Measurements from ENCODE around the gene SNX9. TPM values are rescaled to one million over a fixed set of nuclear protein-coding genes. Genes with fewer than 3 reads are reported as not detected.
"Not testable (repeated sequence)": the region's sequence is repeated elsewhere in the genome, so short reads cannot be mapped to it uniquely, and the experiment has no call there.

SNX9 gene
- total RNA-seq, 2 donors from 2014 or later, result 20.5 to 71.9 TPM

DNA sequence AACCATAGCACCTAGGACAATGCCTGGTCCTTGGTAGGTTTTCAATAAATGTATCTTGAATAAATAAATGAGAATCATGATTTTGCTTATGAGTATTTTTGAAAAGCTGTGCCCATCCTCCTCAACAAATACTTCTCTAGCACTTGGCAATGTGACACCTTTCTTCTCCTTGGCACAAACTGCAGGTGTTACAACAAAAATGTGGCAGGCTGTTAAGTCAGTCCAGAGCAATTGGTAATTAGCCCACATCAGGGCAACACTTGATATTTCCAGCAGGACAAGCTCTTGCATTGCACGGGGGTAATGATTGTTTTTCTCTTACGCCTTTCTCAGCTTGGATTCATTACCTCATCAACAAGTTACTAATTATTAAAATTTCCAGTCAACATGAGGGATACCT is 31.6 kb upstream of the SNX9 start:
- H3K4me1 Mint-ChIP-seq, result peaks cover 5% of the 10 kb centered on the region
- no peak for ATAC-seq (replicated peaks)
- no peak overlapping the region for H3K27ac Mint-ChIP-seq
- no peak overlapping the region for H3K4me3 Mint-ChIP-seq
- no peaks in the 10 kb centered on the region for H3K36me3 Mint-ChIP-seq (ENCODE audit: low read depth)
- no peaks in the 10 kb centered on the region for H3K9me3 Mint-ChIP-seq
- H3K27me3 Mint-ChIP-seq, result no peaks in the 10 kb centered on the region

- H3K4me1 Mint-ChIP-seq, result peaks cover 7% of the 10 kb centered on the region
- H3K27ac Mint-ChIP-seq, result no peak overlapping the region
- H3K36me3 Mint-ChIP-seq (ENCODE audit: low read depth), result peaks cover 3% of the 10 kb centered on the region
- no peak for ATAC-seq (replicated peaks)
- no peaks in the 10 kb centered on the region for H3K27me3 Mint-ChIP-seq
- no peak overlapping the region for H3K4me3 Mint-ChIP-seq
- H3K9me3 Mint-ChIP-seq, result no peaks in the 10 kb centered on the region
Observed at GRCh38 chr6:157792671-157793070, 30.4 kb upstream of the SNX9 start.

DNA sequence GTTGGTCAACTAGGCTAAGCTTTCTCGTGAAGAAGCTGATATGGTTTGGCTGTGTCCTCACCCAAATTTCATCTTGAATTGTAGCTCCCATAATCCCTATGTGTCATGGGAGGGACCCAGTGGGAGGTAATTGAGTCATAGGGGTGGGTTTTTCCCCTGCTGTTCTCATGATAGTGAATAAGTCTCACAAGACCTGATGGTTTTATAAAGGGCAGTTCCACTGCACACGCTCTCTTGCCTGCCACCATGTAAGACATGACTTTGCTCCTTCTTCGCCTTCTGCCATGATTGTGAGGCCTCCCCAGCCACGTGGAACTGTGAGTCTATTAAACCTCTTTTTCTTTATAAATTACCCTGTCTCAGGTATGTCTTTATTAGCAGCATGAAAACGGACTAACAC is 29.0 kb upstream of the SNX9 start:
- Mint-ChIP-seq H3K36me3 (ENCODE audit: low read depth) (peaks cover 16% of the 10 kb centered on the region), H3K27ac (peak overlapping the region; percentile 78), H3K4me1 (peaks cover 21% of the 10 kb centered on the region), H3K4me3 (peak overlapping the region; percentile 63)
- H3K27me3 Mint-ChIP-seq, H3K9me3 Mint-ChIP-seq: not testable (repeated sequence)
- peak; percentile 11 for ATAC-seq (replicated peaks)

DNA sequence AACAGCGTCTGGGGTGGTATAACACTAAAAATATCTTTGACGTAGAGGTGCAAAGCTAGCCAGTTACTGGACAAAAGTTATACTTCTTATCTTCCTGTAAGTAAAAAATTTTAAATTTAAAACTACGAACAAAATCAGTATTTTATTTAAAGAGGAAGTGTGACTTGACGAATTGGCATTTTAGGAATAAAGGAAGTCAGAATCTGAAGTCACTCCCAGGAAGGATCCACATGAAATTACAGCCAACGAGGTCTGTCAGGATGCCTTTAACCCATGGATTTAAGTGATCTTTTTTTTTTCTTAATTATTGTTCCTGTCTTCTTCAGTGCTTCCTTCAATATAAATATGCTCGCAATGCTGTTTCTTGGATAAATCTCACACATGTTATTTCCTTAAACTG is 27.2 kb upstream of the SNX9 start:
- Mint-ChIP-seq H3K36me3 (ENCODE audit: low read depth) (peaks cover 21% of the 10 kb centered on the region), H3K27ac (no peak overlapping the region), H3K4me3 (peak overlapping the region; percentile 42), H3K9me3 (peaks cover 5% of the 10 kb centered on the region), H3K4me1 (peaks cover 35% of the 10 kb centered on the region), H3K27me3 (no peaks in the 10 kb centered on the region)
- ATAC-seq (replicated peaks), result no peak

DNA sequence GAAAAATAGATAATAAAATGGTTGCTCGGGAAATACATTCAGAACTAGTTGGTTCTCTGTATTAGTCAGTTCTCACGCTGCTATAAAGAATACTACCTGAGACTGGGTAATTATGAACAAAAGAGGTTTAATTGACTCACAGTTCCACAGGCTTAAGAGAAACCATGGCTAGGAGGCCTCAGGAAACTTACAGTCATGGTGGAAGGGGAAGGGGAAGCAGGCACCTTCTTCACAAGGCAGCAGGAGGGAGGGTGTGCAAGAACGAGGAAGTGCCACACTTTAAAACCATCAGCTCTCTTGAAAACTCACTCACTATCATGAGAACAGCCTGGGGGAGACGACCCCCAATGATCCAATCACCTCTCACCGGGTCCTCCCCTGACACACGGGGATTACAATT is 24.2 kb upstream of the SNX9 start:
- H3K27me3 Mint-ChIP-seq, result no peaks in the 10 kb centered on the region
- H3K36me3 Mint-ChIP-seq (ENCODE audit: low read depth), result peaks cover 21% of the 10 kb centered on the region
- H3K4me3 Mint-ChIP-seq, result peak overlapping the region; percentile 62
- peaks cover 39% of the 10 kb centered on the region for H3K4me1 Mint-ChIP-seq
- ATAC-seq (replicated peaks), result peak; percentile 62
- peak overlapping the region; percentile 88 for H3K27ac Mint-ChIP-seq
- peaks cover 5% of the 10 kb centered on the region for H3K9me3 Mint-ChIP-seq

GRCh38 chr6:157799561-157799960 is 23.5 kb upstream of the SNX9 start:
- not testable (repeated sequence) for H3K27me3 Mint-ChIP-seq; ATAC-seq (replicated peaks)

DNA sequence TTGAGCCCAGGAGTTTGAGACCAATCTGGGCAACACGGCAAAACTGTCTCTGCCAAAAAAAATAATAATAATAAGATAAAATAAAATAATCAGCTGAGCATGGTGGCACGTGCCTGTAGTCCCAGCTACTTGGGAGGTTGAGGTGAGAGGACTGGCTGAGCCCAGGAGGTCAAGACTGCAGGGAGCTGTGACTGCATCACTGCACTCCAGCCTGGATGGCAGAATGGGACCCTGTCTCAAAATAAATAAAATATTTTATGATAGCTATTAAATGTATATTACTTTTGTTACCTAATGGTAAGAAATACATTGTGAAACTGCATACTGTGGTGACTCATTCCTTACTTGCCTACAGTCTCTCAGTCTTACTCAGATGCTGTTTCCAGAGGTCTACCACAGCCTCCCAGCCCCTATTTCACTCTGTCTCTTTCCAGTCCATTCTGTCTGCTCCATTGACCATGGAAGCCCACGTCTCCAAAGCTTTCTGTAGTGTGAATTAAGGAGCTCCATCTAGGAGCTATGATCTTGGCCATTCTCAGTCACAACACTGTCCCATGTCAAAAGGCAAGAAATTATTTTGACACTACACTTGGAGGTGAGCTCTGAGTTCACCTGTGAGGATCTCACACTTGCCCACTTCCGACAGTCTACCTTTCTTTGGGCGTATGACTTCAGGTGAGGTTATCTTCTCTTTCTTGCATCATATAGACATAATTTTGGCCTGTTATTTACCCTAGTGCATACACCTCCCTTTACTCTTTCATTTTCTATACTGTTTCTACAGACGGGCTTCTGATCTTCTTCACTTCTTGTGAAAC is 22.4 kb upstream of the SNX9 start:
- peak overlapping the region; percentile 49 for H3K4me3 Mint-ChIP-seq
- ATAC-seq (replicated peaks), result peak; percentile 83
- H3K4me1 Mint-ChIP-seq, result peaks cover 45% of the 10 kb centered on the region
- H3K27me3 Mint-ChIP-seq, result no peaks in the 10 kb centered on the region
- H3K9me3 Mint-ChIP-seq, result peaks cover 5% of the 10 kb centered on the region
- peak overlapping the region; percentile 80 for H3K27ac Mint-ChIP-seq
- peaks cover 21% of the 10 kb centered on the region for H3K36me3 Mint-ChIP-seq (ENCODE audit: low read depth)

More at GRCh38 chr6:157799561-157799960, 23.5 kb upstream of the SNX9 start:
- Mint-ChIP-seq H3K4me3 (peak overlapping the region; percentile 62), H3K36me3 (ENCODE audit: low read depth) (peaks cover 21% of the 10 kb centered on the region), H3K4me1 (peaks cover 39% of the 10 kb centered on the region), H3K27ac (peak overlapping the region; percentile 88)
- not testable (repeated sequence) for H3K9me3 Mint-ChIP-seq

DNA sequence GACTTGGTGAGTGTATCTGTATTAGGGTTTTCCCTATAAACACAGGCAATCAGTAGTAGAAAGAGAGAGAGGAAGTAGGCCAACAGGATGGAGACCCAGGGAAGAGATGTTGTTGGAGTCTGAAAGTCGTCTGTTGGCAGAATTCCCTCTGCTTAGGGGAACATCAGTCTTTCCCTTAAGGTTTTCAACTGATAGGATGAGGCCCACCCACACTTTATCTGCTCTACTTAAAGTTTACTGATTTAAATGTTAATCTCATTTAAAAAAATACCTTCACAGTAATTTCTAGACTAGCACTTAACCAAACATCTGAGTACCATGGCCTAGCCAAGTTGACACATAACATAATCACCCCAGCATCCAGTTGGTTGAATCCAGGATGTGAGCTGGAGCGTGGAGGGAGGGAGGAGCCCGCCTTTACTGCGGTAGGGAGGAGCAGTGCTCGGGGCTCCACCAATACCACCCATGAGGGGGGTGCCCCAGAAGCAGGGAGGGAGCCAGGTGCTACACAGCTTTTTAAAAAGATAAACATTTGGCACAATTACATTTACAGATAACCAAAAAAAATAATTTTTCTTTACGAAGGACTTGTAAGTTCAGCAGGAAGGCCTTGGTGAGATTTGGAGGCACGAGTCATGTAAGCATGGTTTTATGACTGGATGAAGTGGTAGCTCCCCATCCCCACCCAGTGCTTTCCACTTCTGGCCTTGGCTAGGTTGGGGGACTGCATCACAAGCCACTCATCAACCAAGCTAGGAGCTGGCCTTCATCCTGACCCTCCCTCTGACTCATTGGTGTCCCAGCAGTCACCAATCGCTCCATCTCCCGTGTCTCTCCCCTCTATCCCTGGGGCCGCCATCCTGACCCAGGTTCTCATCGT is 18.4 kb upstream of the SNX9 start:
- peaks cover 23% of the 10 kb centered on the region for H3K4me1 Mint-ChIP-seq
- H3K27ac Mint-ChIP-seq, result peak overlapping the region; percentile 82
- ATAC-seq (replicated peaks), result peak; percentile 49
- no peaks in the 10 kb centered on the region for H3K36me3 Mint-ChIP-seq (ENCODE audit: low read depth)
- no peaks in the 10 kb centered on the region for H3K27me3 Mint-ChIP-seq
- H3K4me3 Mint-ChIP-seq, result peak overlapping the region; percentile 20
- peaks cover 7% of the 10 kb centered on the region for H3K9me3 Mint-ChIP-seq

DNA sequence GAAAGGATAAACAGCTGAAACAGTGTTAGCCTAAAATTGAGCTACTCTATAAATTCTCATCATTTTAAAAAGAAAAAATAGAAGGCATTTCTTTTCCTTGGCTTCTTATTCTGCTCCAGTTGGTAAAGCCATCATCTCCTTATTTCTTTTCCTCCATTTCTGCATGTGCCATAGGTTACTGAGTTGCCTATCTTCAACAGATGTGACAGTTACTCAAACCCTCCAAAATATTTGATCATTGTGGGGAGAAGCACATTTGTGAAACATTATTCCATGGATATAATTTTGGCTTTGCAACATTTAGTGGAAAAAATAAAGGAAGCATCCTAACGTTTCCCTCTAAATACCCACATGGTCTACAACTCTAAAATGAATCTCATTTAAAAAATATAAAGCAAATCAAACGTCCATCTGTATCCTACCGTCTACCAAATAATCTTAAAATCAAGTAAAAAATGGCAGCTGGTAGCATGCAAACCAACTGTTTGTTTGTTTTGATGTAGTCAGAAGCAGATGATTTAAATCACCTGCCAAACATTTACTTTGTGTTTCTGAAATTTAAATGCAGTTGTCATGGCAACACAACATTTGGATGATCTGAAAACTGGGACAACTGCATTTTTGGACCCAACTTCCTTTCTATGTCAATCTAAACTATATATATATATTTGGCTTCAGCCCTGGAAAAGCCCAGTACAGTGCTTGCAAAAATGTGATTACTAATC is 16.8 kb upstream of the SNX9 start:
- no peak for ATAC-seq (replicated peaks)
- Mint-ChIP-seq H3K4me3 (no peak overlapping the region), H3K27ac (no peak overlapping the region), H3K4me1 (peaks cover 11% of the 10 kb centered on the region), H3K36me3 (ENCODE audit: low read depth) (peaks cover 5% of the 10 kb centered on the region), H3K27me3 (no peaks in the 10 kb centered on the region), H3K9me3 (peaks cover 10% of the 10 kb centered on the region)

GRCh38 chr6:157806856-157807215 is 16.2 kb upstream of the SNX9 start:
- no peak overlapping the region for H3K4me3 Mint-ChIP-seq
- H3K4me1 Mint-ChIP-seq, result peaks cover 14% of the 10 kb centered on the region
- no peaks in the 10 kb centered on the region for H3K27me3 Mint-ChIP-seq
- H3K27ac Mint-ChIP-seq, result no peak overlapping the region
- H3K9me3 Mint-ChIP-seq, result peaks cover 12% of the 10 kb centered on the region
- ATAC-seq (replicated peaks), result no peak
- peaks cover 5% of the 10 kb centered on the region for H3K36me3 Mint-ChIP-seq (ENCODE audit: low read depth)

DNA sequence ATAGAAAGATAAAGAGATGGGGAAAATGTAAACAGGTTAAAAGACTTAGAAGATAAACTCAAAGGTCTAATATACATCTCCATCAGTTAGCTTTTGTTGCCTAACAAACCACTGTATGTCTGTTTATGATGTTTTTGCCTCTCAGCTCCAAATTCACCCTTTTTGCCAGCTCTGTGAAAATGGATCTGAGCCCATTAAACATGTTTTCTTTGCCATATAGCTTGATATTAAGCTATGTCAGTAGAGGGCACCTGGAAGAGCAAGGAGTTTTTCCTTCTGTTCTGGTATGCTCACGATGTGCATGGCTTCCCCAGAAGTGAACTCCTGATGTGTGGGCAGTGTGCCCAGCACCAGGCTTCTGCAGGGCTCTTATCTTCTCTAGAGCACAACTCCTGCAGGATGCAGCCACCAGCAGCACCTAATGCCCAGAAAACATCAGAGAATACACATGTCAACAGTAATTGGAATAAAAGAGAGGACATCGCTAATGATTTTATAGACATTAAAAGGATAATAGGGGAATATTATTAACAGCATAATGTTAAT is 14.6 kb upstream of the SNX9 start:
- Mint-ChIP-seq H3K36me3 (ENCODE audit: low read depth) (peaks cover 5% of the 10 kb centered on the region), H3K4me3 (no peak overlapping the region), H3K27me3 (no peaks in the 10 kb centered on the region), H3K9me3 (peaks cover 18% of the 10 kb centered on the region), H3K4me1 (peaks cover 30% of the 10 kb centered on the region), H3K27ac (no peak overlapping the region)
- ATAC-seq (replicated peaks), result no peak

- H3K4me1 Mint-ChIP-seq, result peaks cover 31% of the 10 kb centered on the region
- no peak for ATAC-seq (replicated peaks)
- H3K27ac Mint-ChIP-seq, result no peak overlapping the region
- no peak overlapping the region for H3K4me3 Mint-ChIP-seq
- no peaks in the 10 kb centered on the region for H3K27me3 Mint-ChIP-seq
- peaks cover 18% of the 10 kb centered on the region for H3K9me3 Mint-ChIP-seq
- H3K36me3 Mint-ChIP-seq (ENCODE audit: low read depth), result peaks cover 5% of the 10 kb centered on the region
Observed at GRCh38 chr6:157809613-157810012, 13.4 kb upstream of the SNX9 start.

- H3K36me3 Mint-ChIP-seq (ENCODE audit: low read depth), result peaks cover 5% of the 10 kb centered on the region
- ATAC-seq (replicated peaks), result peak; percentile 65
- H3K4me3 Mint-ChIP-seq, result no peak overlapping the region
- H3K9me3 Mint-ChIP-seq, result peaks cover 18% of the 10 kb centered on the region
- peaks cover 29% of the 10 kb centered on the region for H3K4me1 Mint-ChIP-seq
- peak overlapping the region; percentile 71 for H3K27ac Mint-ChIP-seq
- H3K27me3 Mint-ChIP-seq, result no peaks in the 10 kb centered on the region
Observed at GRCh38 chr6:157811137-157811475, 11.9 kb upstream of the SNX9 start.

DNA sequence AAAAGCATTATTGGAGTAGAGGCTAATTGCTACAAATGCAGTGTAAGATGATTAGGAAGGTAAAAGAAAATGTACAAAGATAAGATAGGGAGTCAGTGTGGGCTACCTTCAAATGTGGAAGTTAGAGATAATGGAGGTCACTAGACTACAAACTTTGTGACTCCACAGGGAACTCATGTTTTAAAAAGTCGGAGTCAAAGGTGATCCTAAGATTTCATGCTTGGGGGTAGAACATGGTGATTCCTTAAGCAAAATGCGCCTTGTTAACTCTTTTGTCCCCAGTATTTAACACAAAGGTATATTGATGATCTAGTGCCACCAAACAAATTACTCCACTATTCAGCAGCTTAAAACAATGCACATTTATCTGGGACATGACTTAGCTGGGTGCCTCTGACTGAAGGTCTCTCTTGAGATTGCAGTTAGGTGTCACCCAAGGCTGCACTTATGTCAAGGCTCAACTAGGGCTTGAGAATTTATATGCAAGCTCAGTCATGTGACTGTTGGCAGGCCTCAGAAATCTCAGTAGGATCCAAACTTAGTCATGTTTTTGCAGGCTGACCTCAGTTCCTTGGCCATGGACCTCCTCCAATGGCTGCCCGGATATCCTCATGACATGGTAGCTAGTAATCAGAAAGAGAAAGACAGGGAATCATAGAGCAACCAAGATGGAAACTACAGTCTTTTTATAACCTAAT is 11.4 kb upstream of the SNX9 start:
- H3K27me3 Mint-ChIP-seq, result no peaks in the 10 kb centered on the region
- peak; percentile 29 for ATAC-seq (replicated peaks)
- H3K4me3 Mint-ChIP-seq, result no peak overlapping the region
- peaks cover 18% of the 10 kb centered on the region for H3K9me3 Mint-ChIP-seq
- peak overlapping the region; percentile 81 for H3K27ac Mint-ChIP-seq
- peaks cover 29% of the 10 kb centered on the region for H3K4me1 Mint-ChIP-seq
- peaks cover 5% of the 10 kb centered on the region for H3K36me3 Mint-ChIP-seq (ENCODE audit: low read depth)

Data from activated T-helper 17 cell treated with anti-CD3 and anti-CD28 coated beads, Interleukin-2, amount 50 U/mL, for 72 hours (primary cell).